Measurements from ENCODE around the gene SMR3A. TPM values are rescaled to one million over a fixed set of nuclear protein-coding genes. Genes with fewer than 3 reads are reported as not detected.
A peak's percentile ranks its signal among the peaks of the same experiment; 100 is the strongest.

SMR3A gene
- total RNA-seq, 8 experiments from 2014 or later = 0.80 to 1.2 (median 0.97) TPM; not detected in 5

GRCh38 chr4:70380578-70380977, 20.0 kb downstream of the SMR3A start:
- Histone ChIP-seq H3K27ac (no peak overlapping the region), H3K4me3 (no peak overlapping the region), H3K4me1 (replicated peaks in 1 of 2) (no peaks in the 10 kb centered on the region)
- WGBS, 10 experiments = 0 to 100% (median 76%) methylated on average over 2 to 3 of the region's 3 CpGs; no CpG with 5 or more reads in 1 of the 10 experiments
- in situ Hi-C loops (cut with MboI; ENCODE audit: low pct_unique_long_range_greater_than_20kb in 2 of 9, low sequenced_read_pairs in 9 of 9, unreplicated experiment in 9 of 9) = no loop called here
- peak in 4 of 8 experiments; percentile 14 to 57 (median 40) for ATAC-seq (replicated peaks in 6 of 8)

GRCh38 chr4:70382691-70383181, 22.2 kb downstream of the SMR3A start, which contains the start of gene SMR3B:
Gene SMR3B, plus strand, starts transcription at chr4:70383131. Its CDS starts 1,380 bp downstream, at chr4:70384511.
- no peak for ATAC-seq (replicated peaks in 6 of 8)
- no peak within 1 kb of the TSS for H3K4me3 ChIP-seq
- 4 to 89% (median 79%) methylated on average over 3 to 5 of the region's 5 CpGs for WGBS, 10 experiments
- H3K4me1 ChIP-seq (replicated peaks in 1 of 2) = no peaks in the 10 kb centered on the region
- in situ Hi-C loops (cut with MboI; ENCODE audit: low pct_unique_long_range_greater_than_20kb in 2 of 9, low sequenced_read_pairs in 9 of 9, unreplicated experiment in 9 of 9) = no loop called here
- no peak within 1 kb of the TSS for H3K27ac ChIP-seq

DNA sequence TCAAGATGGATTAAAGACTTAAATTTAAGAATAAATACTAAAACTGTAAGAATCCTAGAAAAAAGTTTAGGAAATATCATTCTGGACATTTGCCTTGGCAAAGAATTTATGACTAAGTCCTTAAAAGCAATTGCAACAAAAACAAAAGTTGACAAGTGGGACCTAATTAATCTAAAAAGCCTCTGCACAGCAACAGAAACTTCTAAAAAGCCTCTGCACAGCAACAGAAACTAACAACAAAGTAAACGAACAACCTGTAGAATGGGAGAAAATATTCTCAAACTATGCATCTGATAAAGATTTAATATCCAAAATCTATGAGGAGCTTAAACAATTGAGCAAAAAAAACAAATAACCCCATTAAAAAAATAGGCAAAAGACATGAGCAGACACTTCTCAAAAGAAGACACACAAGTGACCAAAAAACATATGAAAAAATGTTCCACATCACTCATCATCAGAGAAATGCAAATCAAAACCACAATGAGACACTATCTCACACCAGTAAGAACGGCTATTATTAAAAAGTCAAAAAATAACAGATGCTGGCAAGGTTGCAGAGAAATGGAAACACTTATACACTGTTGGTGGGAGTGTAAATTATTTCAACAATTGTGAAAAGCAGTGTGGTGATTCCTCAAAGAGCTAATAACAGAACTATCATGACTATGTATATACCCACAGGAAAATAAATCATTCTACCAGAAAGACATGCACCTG, 31.7 kb downstream of the SMR3A start:
- 0 to 83% (median 58%) methylated on average over 1 to 2 of the region's 2 CpGs for WGBS, 10 experiments
- no peak overlapping the region for H3K27ac ChIP-seq
- H3K4me3 ChIP-seq = no peak overlapping the region
- in situ Hi-C loops (cut with MboI; ENCODE audit: low pct_unique_long_range_greater_than_20kb in 2 of 9, low sequenced_read_pairs in 9 of 9, unreplicated experiment in 9 of 9) = no loop called here
- no peaks in the 10 kb centered on the region for H3K4me1 ChIP-seq (replicated peaks in 1 of 2)
- no peak for ATAC-seq (replicated peaks in 6 of 8)

- H3K27ac ChIP-seq = no peak within 1 kb of the TSS
- no peak for ATAC-seq (replicated peaks in 6 of 8)
- H3K4me3 ChIP-seq = no peak within 1 kb of the TSS
- in situ Hi-C loops (cut with MboI; ENCODE audit: low pct_unique_long_range_greater_than_20kb in 2 of 9, low sequenced_read_pairs in 9 of 9, unreplicated experiment in 9 of 9) = no loop called here
- H3K4me1 ChIP-seq (replicated peaks in 1 of 2) = no peaks in the 10 kb centered on the region
Observed at GRCh38 chr4:70397580-70397979, 37.0 kb downstream of the SMR3A start, which contains the start of gene OPRPN. Gene OPRPN, plus strand, starts transcription at chr4:70397940. Its CDS starts 1,346 bp downstream, at chr4:70399286.

- in situ Hi-C loops (cut with MboI; ENCODE audit: low pct_unique_long_range_greater_than_20kb in 2 of 9, low sequenced_read_pairs in 9 of 9, unreplicated experiment in 9 of 9) = no loop called here
- 0 to 100% (median 45%) methylated on average over 1 of the region's 1 CpG; no CpG with 5 or more reads in 3 of the 10 experiments for WGBS, 10 experiments
- no peak overlapping the region for H3K4me3 ChIP-seq
- no peak for ATAC-seq (replicated peaks in 6 of 8)
- no peaks in the 10 kb centered on the region for H3K4me1 ChIP-seq (replicated peaks in 1 of 2)
- no peak overlapping the region for H3K27ac ChIP-seq
Observed at GRCh38 chr4:70399319-70399718, 38.8 kb downstream of the SMR3A start.

GRCh38 chr4:70402762-70403161, 42.2 kb downstream of the SMR3A start:
- in situ Hi-C loops (cut with MboI; ENCODE audit: low pct_unique_long_range_greater_than_20kb in 2 of 9, low sequenced_read_pairs in 9 of 9, unreplicated experiment in 9 of 9) = no loop called here
- no peak overlapping the region for H3K27ac ChIP-seq
- WGBS, 10 experiments = 0 to 100% (median 86%) methylated on average over 1 of the region's 1 CpG; no CpG with 5 or more reads in 1 of the 10 experiments
- no peak overlapping the region for H3K4me3 ChIP-seq
- ATAC-seq (replicated peaks in 6 of 8) = no peak
- no peaks in the 10 kb centered on the region for H3K4me1 ChIP-seq (replicated peaks in 1 of 2)

- ATAC-seq (replicated peaks in 6 of 8) = no peak
- WGBS, 10 experiments = 20 to 100% (median 64%) methylated on average over 1 to 6 of the region's 6 CpGs; no CpG with 5 or more reads in 1 of the 10 experiments
- Histone ChIP-seq H3K4me1 (replicated peaks in 1 of 2) (no peaks in the 10 kb centered on the region), H3K27ac (no peak overlapping the region), H3K4me3 (no peak overlapping the region)
- in situ Hi-C loops (cut with MboI; ENCODE audit: low pct_unique_long_range_greater_than_20kb in 2 of 9, low sequenced_read_pairs in 9 of 9, unreplicated experiment in 9 of 9) = no loop called here
Observed at GRCh38 chr4:70405765-70406164, 45.2 kb downstream of the SMR3A start.

Other genes starting within 250 kb of the SMR3A start
- gene PRR27, start 206.5 kb upstream of the SMR3A start, total RNA-seq = 1 to 10 TPM in 1 of 8 experiments, under 1 TPM in 7; 0.04 to 1.7 (median 0.28) TPM
- under 1 TPM in 1 of 8 experiments, not detected in 7; 0.40 TPM for gene ODAM, start 165.0 kb upstream of the SMR3A start, total RNA-seq
- gene FDCSP, start 134.6 kb upstream of the SMR3A start, total RNA-seq = 100 to 1,000 TPM in 1 of 8 experiments, 10 to 100 TPM in 2, not detected in 5; 12.8 to 113 (median 93.4) TPM
- 1 to 10 TPM in 1 of 8 experiments, under 1 TPM in 1, not detected in 6; 0.52 to 1.2 TPM for gene CSN3, start 118.2 kb upstream of the SMR3A start, total RNA-seq
- gene CABS1, start 25.8 kb upstream of the SMR3A start, total RNA-seq = 1 to 10 TPM in 1 of 8 experiments, under 1 TPM in 2, not detected in 5; 0.13 to 1.3 (median 0.43) TPM
- gene SMR3B, start 22.4 kb downstream of the SMR3A start, total RNA-seq = 1 to 10 TPM in 1 of 8 experiments, under 1 TPM in 3, not detected in 4; 0.32 to 1.8 (median 0.63) TPM
- gene OPRPN, start 37.2 kb downstream of the SMR3A start, total RNA-seq = 1 to 10 TPM in 1 of 8 experiments, under 1 TPM in 3, not detected in 4; 0.41 to 2.5 (median 0.51) TPM
- gene MUC7, start 111.4 kb downstream of the SMR3A start, total RNA-seq = 1 to 10 TPM in 1 of 8 experiments, under 1 TPM in 5, not detected in 2; 0.20 to 1.3 (median 0.44) TPM
- 10 to 100 TPM in 1 of 8 experiments, 1 to 10 TPM in 1, under 1 TPM in 1, not detected in 5; 0.46 to 55.5 (median 2.6) TPM for gene AMTN, start 157.8 kb downstream of the SMR3A start, total RNA-seq
- gene AMBN, start 231.5 kb downstream of the SMR3A start, total RNA-seq = under 1 TPM in 4 of 8 experiments, not detected in 4; 0.14 to 0.28 (median 0.19) TPM

Measured in motor neuron (in vitro differentiated cells).